ENCODE data around the gene SLC51B.
A peak's percentile ranks its signal among the peaks of the same experiment; 100 is the strongest.
"Not testable (repeated sequence)": the region's sequence is repeated elsewhere in the genome, so short reads cannot be mapped to it uniquely, and the experiment has no call there.

Gene SLC51B

DNA sequence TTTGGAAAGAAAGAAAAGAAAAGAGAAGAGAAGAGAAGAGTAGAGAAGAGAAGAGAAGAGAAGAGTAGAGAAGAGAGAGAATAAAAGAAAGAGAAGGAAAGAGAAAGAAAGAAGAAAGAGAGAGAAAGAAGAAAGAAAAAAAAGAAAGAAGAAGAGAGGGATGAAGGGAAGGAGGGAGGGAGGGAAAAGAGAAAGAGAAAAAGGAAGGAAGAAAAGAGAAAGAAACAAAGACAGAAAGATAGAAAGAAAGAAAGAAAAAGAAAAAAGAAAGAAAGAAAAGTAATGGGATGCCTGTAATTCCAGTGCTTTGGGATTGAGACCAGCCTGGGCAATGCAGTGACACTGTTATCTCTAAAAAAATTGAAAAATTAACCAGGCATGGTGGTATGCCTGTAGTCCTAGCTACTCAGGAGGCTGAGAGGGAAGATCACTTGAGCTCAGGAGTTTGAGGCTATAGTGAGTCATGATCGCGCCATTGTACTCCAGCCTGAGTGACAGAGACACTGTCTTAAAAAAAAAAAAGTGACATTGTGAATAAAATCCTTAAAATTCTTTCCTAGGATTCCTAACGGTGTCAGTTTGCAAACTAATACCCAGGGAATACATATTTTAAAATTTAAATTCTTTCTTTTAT, 20.9 kb downstream of the SLC51B start:
- no peak for DNase-seq

DNA sequence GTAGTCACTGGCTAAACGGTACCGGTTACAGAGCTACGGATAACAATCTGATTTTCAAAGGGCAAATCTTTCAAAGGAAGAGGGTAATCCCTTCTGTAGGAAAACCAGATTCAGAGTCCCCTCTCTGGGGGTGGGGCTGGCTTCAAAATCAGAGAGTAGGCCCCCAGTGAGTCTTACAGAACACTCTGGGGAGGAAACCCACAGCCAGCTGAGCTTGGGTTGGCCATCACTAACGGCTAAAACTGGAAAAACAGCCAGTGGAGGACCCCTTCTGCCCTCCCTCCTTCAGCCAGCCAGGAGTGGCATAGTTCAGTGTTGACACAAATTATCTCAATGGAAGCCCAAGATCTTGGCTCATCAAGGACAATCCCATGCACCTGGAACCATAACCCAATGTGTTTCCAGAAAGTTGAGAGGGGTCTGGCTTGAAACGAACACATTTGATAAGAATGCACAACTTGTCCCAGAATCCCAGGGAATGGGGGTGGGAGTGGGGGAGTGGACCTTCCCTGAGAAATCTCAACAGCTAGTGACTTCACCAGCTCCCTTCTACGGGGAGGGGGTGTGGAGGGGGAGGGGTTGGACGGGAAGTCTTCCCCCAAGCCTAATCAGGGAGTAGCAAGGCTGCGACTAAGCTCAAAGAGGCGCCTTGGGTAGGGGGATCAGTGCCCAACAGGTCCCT, 21.6 kb downstream of the SLC51B start:
- peak in 3 of 56 donors; percentile 10 to 25 (median 17) for DNase-seq

DNA sequence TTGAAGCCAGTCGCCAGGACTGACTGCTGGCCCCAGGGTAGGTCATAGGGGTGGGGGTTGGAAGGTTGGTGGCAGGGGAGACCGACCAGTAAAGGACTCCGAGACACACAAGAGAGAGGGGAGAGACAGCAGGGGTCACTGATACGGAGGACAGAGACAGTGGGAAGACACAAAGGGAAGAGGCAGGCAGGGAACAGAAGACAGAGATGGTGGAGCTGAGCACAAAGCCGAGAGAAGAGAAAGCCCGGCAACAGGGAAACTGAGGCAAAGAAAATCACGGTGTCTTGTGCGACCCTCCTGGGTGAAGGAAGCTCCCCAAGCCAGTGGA, 22.1 kb downstream of the SLC51B start:
- no peak for DNase-seq

DNA sequence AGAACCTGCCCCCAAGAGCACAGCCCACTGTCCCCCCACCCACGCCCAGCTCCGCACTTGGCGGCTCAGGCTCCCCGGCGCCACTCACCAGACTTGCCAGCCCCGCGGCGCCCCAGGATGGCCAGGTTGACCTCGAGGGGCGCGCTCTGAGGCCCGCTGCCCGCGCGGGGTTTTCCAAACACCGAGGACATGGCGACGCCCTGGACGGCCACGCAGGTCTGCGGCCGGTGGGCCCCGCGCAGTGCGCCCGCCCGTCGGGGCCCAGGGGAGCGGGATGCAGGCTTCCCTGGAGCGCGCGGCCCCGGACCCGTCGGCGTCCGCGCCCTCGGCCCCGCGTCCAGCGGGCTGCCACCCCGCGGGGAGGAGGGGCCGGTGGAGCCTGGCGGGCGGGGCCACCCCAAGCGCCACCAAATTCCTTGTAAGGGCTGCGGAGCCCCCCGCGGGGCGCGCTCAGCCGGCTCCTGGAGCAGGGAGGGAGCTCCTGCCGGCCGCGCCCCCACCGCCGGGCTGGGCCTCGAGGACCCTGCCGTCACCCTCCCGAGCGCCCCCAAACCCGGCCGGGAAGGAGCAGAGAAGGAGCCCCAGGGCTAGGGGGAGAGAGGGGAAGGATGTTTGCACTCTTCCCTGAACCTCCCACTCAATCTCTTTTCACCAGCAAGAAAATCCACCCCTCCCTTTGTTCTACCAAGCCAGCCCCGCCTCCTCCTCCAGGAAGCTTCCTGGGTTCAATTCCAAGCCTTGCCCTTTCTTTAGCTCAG, 22.6 kb downstream of the SLC51B start, which contains the start of gene RASL12:
Gene RASL12 (minus strand): TSS at position 347 of the 758 bp plus-strand sequence. CDS start 156 bp downstream, at position 191.
- peak in 1 of 56 donors; percentile 42 for DNase-seq

DNA sequence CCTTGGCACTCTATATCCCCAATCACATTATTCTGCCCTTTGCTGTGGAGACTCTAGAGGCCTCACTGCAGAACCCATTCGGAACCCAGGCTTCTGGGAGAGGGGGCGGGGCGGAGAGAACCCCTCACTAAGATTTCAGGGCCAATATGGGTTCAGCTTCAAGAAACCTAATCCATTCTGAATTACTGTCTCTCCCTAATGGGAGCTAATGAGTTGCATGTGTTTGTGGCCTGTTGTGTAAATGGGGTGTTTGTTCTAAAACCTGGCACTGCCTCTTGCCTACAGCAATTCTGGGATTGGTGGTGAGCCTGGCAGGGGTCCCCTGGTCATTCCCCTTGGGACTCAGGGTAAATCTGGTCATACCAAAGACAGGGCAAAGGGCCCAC, 23.2 kb downstream of the SLC51B start:
- no peak for DNase-seq

DNA sequence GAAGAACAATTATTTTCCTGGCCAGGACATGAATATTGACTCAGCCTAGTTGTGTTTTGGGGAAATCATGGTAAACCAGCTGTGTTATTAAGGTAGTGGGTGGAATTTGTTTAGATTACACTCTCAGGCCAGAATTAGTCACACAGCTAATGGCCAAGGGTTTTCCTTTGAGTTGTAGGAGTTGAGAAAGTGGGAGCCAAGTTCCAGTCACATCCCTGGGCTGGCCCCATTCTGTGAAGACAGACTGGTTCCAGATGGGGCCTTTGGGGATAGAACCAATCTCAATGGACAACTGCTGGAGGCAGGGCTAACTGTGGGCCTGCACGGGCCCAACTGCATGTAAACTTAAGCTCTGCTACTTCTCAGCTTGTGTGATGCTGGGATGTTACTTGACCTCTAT, 24.0 kb downstream of the SLC51B start:
- DNase-seq: no peak

DNA sequence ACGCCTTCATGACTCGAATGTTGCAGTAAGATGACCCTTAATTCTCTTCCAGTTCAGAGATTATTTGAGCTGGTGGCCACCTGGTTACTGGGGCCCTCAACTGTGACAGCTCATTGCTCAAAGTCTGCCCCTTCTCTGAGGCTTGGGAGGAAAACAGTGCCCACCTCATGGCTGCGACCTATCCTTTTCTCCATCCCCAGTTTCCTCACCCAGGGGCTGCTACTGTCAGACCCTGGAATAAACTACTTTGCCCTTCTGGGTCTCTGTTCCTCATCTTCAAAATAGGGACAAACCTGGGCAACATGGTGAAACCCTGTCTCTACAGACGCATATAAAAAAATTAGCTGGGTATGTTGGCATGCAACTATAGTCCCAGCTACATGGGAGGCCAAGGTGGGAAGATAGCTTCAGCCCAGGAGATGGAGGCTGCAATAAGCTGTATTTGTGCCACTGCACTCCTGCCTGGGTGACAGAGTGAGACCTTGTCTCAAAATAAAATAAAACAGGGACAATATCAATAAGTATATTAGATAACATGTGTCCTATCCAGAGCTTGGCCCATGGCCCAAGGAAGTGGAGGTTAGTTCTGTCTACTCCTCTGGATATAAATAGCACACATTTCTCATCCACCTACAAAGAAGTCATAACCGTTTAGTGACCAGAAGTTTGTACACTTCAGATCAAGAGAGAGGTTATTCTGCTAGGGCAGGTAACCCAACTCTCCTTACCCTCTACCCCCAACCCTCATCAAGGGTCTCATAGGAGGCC, 24.8 kb downstream of the SLC51B start:
- no peak for DNase-seq

DNA sequence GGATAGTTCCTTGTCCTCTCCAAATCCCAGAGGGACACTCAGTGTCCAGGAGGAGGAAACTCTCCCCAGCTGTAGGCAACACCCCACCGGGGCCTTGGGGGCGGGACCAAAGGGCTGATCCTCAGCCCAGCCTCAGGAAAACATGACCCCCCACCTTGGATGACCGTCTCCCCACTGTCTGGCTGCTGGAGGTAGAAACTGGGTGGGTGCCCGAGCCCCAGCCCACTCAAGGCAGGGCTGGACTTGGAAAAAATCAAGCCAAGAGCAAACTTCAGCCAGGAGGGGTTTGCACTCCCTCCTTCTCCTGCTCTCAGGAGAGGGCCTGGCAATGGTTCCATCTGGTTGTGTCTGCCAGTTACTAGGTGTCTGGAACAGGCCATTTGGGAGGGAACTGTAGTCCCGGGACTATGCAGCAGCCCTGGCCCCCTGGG, 26.2 kb downstream of the SLC51B start:
- peak in 18 of 56 donors; percentile 17 to 63 (median 32) for DNase-seq

DNA sequence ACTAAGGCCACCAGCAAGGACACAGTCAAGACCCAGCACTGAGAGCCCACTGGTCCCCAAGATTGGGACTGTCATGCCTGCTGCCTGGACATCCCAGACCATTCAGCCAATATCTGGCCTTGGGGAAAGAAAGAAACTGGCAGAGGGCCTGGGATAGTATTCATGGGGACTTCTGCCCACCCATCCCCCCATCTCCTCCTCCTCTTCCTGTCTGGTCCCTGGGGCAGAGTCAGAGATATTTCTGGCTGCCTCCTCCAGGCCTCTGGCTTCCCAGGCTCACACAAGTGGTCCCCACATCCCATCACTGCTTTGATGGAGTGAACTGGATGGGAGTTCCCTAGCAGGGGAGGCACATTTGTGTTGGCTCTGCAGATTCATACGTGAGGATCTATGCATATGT, 26.8 kb downstream of the SLC51B start:
- DNase-seq: no peak

DNA sequence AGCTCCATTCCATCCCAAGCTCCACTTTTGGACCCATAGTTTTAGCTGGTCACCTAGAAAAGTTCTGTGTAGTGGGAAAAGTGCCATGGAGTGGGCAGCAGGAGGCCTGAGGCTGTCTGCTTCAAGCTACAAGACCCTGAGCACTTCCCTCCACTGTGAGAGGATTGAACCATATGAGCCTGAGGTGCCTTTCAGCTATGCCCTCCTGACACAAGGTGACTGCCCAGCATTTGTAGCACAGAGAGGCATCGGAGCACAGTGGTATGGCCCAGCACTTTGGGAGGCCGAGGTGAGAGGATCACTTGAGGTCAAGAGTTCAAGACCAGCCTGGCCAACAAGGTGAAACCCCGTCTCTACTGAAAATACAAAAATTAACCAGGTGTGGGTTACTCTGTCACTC, 27.4 kb downstream of the SLC51B start:
- no peak for DNase-seq

DNA sequence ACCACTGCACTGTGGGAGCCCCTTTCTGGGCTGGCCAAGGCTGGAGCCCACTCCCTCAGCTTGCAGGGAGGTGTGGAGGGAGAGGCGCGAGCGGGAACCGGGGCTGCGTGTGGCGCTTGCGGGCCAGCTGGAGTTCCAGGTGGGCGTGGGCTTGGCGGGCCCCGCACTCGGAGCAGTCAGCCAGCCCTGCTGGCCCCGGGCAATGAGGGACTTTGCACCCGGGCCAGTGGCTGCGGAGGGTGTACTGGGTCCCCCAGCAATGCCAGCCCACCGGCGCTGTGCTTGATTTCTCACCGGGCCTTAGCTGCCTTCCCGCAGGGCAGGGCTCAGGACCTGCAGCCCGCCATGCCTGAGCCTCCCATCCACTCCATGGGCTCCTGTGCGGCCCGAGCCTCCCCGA, 29.8 kb downstream of the SLC51B start:
- DNase-seq: not testable (repeated sequence)

DNA sequence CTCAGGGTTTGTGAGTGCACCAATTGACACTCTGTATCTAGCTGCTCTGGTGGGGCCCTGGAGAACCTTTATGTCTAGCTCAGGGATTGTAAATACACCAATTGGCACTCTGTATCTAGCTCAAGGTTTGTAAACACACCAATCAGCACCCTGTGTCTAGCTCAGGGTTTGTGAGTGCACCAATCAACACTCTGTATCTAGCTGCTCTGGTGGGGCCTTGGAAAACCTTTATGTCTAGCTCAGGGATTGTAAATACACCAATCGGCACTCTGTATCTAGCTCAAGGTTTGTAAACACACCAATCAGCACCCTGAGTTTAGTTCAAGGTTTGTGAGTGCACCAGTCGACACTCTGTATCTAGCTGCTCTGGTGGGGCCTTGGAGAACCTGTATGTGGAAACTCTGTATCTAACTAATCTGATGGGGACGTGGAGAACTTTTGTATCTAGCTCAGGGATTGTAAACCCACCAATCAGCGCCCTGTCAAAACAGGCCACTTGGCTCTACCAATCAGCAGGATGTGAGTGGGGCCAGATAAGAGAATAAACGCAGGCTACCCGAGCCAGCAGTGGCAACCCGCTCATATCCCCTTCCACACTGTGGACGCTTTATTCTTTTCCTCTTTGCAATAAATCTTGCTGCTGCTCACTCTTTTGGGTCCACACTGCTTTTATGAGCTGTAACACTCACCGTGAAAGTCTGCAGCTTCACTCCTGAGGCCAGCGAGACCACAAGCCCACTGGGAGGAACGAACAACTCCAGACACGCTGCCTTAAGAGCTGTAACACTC, 30.6 kb downstream of the SLC51B start:
- DNase-seq: not testable (repeated sequence)

DNA sequence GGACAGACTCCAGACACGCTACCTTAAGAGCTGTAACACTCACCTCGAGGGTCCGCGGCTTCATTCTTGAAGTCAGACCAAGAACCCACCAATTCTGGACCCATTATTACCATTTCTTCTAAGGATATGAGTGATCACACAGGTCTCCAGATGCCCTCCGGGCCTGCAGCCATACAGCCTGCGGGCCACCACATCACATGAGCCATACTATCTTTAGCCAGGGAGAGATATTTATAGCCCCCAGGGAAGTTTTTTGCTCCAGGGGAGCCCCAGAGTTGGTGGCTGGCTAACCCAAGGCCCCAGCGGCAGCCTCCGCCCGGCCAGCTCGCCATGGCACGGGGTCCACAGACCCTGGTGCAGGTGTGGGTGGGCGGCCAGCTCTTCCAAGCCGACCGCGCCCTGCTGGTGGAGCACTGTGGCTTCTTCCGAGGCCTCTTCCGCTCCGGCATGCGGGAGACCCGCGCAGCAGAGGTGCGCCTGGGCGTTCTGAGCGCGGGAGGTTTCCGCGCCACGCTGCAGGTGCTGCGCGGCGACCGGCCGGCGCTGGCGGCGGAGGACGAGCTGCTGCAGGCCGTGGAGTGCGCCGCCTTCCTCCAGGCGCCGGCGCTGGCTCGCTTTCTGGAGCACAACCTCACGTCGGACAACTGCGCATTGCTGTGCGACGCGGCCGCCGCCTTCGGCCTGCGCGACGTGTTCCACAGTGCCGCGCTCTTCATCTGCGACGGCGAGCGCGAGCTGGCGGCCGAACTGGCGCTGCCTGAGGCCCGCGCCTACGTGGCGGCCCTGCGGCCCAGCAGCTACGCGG, 31.5 kb downstream of the SLC51B start, which contains the start of gene KBTBD13:
Gene KBTBD13 (plus strand): TSS at position 261 of the 805 bp plus-strand sequence. CDS start 70 bp downstream, at position 331.
- no peak for DNase-seq

DNA sequence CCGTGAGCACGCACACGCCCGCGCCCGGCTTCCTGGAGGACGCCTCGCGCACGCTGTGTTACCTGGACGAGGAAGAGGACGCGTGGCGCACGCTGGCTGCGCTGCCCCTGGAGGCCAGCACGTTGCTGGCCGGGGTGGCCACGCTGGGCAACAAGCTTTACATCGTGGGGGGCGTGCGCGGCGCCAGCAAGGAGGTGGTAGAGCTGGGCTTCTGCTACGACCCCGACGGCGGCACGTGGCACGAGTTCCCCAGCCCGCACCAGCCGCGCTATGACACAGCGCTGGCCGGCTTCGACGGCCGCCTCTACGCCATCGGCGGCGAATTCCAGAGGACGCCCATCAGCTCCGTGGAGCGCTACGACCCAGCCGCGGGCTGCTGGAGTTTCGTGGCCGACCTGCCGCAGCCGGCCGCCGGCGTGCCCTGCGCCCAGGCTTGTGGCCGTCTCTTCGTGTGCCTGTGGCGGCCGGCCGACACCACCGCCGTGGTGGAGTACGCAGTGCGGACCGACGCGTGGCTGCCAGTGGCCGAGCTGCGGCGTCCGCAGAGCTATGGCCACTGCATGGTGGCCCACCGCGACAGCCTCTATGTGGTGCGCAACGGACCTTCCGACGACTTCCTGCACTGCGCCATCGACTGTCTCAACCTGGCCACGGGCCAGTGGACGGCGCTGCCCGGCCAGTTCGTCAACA, 32.2 kb downstream of the SLC51B start:
- DNase-seq: no peak

DNA sequence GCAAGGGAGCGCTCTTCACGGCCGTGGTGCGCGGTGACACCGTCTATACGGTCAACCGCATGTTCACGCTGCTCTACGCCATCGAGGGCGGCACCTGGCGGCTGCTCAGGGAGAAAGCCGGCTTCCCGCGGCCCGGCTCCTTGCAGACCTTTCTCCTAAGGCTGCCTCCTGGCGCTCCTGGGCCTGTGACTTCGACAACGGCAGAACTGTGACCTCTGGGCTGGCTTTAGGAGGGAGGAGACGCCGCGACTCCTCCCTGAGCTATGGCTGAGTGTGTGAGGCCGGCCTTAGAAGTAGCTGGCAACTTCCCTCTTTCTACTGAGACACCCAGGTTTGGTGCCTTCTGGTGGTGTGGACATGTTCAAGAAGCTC, 32.8 kb downstream of the SLC51B start:
- DNase-seq: peak in 5 of 56 donors; percentile 9 to 53 (median 19)

DNA sequence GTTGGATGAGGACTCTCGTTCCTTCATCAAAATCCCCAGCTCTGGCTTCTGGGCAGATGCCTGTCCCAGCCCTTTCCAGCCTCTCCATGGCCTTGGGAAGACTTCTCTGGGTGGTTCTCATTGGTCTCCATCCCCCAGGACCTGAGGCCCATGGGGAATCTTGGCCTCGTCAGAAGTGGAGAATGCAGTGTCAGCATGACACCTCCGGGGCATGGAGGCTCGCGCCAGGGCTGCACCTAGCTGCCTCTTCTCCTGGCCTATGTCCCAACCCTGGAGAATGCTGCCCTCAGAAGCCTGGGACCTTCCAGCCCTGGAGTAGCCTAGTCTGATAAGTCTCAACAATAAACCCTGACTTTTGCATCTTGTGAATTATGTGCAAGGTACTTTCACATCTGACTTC, 34.4 kb downstream of the SLC51B start:
- no peak for DNase-seq

DNA sequence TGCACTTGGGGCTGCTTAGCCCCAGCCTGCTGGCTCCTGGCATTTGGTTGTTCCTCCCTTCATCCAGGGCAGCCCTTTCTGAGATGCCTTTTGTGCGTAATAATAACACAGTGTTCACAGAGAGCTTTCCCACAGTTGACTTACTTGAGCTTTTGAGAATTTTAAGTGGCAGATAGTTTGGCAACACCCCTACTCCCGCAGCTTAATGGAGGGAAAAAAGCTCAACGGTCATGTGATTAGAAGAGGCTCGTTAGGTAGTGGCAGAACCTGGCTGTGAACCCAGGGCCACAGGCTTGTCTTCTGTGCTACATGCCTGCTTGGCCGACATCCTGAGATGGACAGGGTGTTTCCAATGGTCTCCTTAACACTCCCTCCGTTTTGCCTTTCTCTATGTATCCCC, 36.1 kb downstream of the SLC51B start:
- peak in 2 of 56 donors; percentile 21 to 63 for DNase-seq

DNA sequence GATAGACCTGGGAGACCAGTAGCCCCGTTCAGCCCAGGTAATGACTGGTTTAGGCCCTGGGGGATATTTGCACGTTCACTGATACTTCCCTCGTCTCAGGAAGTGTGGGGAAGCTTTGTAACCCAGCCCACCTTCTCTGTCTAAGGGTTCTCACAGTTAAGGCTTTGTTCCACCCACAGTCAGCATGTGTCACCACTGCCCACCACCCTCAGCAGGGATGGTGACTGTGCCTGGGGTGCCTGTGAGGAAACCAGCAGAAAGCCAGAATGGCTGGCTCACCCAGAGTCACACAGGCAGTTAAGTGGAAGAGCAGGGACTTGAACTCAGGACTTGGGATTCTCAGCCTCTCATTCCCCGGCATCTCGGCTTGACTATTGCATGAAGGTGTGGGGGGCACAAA, 36.6 kb downstream of the SLC51B start:
- no peak for DNase-seq

DNA sequence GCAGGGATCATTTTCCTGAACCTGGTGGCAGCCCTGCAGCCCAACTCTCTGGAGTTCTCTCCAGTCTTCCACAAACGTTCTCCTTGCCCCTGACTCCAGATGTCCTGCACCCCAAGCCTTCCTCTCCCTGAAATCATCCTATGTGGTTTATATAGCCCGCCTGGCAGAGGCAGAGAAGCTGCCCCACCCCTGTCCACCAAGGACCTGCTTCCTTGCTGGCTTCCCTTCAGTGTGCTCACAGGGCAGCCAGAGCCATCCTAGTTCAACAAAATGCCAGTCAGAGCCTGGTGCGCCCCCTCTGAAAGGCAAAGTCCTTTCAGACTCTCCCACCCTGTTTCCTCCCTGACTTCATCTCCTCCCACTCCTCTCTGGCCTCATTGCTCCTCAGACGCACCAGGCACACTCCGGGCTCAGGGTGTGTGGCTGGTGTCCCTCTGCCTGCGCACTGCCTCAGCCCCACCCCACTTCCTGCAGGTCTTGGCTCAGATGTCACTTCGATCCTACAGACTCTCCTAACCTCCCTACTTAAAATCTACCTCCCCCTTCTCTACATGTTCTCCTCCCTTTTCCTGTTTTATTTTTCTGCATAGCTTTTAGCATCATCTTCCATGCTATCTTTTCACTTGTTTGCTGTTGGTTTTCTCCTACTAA, 37.2 kb downstream of the SLC51B start:
- DNase-seq: no peak
